Stimulated activated CD8-positive, alpha-beta memory T cell treated with anti-CD3 and anti-CD28 coated beads, Interleukin-4, amount 100 ng/mL, for 4 hours (primary cell): Measurements from ENCODE around the gene FAM120B.

Source experiments
- DNase-seq, 2 donors: peaks; one replicate each; pipeline ENCODE4 v3.0.0-alpha.2; 2020; ENCODE audit warnings: low read depth in 2 of 2, low spot score in 1 of 2

Gene FAM120B

GRCh38 chr6:170441316-170441715 lies 134.8 kb downstream of the FAM120B start:
- DNase-seq = no peak

- DNase-seq = no peak
Observed at GRCh38 chr6:170442596-170442995, 136.0 kb downstream of the FAM120B start.

- DNase-seq = no peak
Observed at GRCh38 chr6:170443151-170443662, 136.6 kb downstream of the FAM120B start.

- peak in 1 of 2 donors; percentile 19 for DNase-seq
Observed at GRCh38 chr6:170444056-170444591, 137.6 kb downstream of the FAM120B start.

- DNase-seq = no peak
Observed at GRCh38 chr6:170444811-170445211, 138.3 kb downstream of the FAM120B start.

- DNase-seq = no peak
Observed at GRCh38 chr6:170445487-170445886, 138.9 kb downstream of the FAM120B start.

- DNase-seq = no peak
Observed at GRCh38 chr6:170445971-170446370, 139.4 kb downstream of the FAM120B start.

- DNase-seq = no peak
Observed at GRCh38 chr6:170446841-170447560, 140.4 kb downstream of the FAM120B start.

GRCh38 chr6:170447561-170447930 lies 141.0 kb downstream of the FAM120B start:
- no peak for DNase-seq

- no peak for DNase-seq
Observed at GRCh38 chr6:170448317-170448716, 141.8 kb downstream of the FAM120B start.

GRCh38 chr6:170448751-170449630 lies 142.4 kb downstream of the FAM120B start:
- DNase-seq = no peak

GRCh38 chr6:170449835-170450753 lies 143.5 kb downstream of the FAM120B start:
- DNase-seq = no peak

- DNase-seq = no peak
Observed at GRCh38 chr6:170450916-170451761, 144.6 kb downstream of the FAM120B start.

GRCh38 chr6:170451762-170452651 lies 145.4 kb downstream of the FAM120B start:
- no peak for DNase-seq

- DNase-seq = no peak
Observed at GRCh38 chr6:170452767-170453545, 146.4 kb downstream of the FAM120B start.

GRCh38 chr6:170453586-170454511 lies 147.3 kb downstream of the FAM120B start:
- no peak for DNase-seq
